ENCODE results near the gene DCTN3.
A peak's percentile ranks its signal among the peaks of the same experiment; 100 is the strongest.

Gene DCTN3

DNA sequence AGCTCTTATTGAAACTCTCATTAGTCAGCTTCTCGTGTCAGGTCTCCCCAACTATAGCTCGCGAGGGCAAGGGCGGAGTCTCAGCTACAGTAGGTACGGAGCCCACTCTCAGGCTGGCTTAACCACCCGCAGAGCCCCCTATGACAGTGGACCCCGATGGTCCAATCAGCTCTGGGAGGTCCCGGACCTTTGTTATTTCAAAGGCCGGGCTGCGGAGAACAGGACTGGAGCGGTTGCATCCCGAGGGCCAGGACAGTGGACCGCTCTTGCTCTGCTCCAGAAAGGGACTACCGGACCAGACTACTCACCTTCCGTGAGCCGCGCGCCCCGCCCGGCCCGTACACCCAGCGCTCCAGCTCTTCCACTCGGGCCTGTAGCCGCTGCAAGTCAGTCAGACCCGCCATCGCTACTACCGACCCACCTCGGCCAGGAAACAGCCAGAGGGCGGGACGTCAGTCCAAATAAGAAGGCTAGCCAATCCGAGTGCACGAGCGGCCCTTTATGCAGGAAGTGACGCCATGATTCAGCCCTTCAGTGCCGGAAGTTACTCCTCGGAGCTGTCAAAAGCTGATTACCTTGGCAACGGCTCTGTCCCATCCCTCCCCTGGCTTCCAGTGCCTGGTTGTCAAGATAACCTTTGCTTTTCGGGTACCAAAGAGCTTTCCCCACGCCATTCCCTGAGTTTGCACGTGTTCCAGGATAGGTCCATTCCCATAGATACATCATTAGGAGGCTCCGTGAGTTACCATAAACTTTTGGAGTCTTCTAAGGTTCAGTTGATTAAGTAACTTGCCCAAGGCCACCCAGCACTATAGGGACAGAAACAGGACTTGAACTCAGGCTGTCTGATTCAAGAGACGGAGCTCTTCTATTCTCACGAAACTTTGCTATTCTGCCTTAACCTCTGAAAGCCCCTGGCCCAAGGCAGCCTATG is at the start of gene DCTN3:
Gene DCTN3 (minus strand): TSS at position 435 of the 934 bp plus-strand sequence. CDS start 31 bp downstream, at position 404.
- peak; percentile 62 to 92 for DNase-seq (ENCODE audit: extremely low read depth in 1 of 2, low read depth in 1 of 2)

GRCh38 chr9:34665381-34666250 is 45.3 kb upstream of the DCTN3 start:
- DNase-seq (ENCODE audit: extremely low read depth in 1 of 2, low read depth in 1 of 2) = peak; percentile 57 to 84

- no peak for DNase-seq (ENCODE audit: extremely low read depth in 1 of 2, low read depth in 1 of 2)
These were observed 44.7 kb upstream of the DCTN3 start for GRCh38 chr9:34665067-34665380.

- DNase-seq (ENCODE audit: extremely low read depth in 1 of 2, low read depth in 1 of 2) = peak in 1 of 2 donors; percentile 63
These were observed 44.2 kb upstream of the DCTN3 start for GRCh38 chr9:34664281-34665066.

DNA sequence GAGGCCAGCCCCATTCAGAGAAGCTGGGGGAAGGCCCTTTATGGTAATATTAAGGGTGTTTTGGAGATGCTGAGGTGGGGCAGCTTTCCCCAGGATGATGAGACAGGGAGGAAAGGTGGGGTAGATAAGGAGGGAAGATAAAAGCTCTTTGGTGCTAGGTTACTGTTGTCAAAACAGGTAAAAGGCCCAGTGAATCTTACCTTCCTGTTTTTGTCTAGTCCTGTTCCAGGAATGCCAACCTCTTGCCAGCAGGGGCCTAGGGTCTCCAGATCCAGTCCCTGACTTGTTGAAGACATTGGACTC is 43.0 kb upstream of the DCTN3 start:
- DNase-seq (ENCODE audit: extremely low read depth in 1 of 2, low read depth in 1 of 2) = no peak

GRCh38 chr9:34662526-34663302 is 42.4 kb upstream of the DCTN3 start, which contains the start of gene CCL27:
CCL27 (minus strand) TSS chr9:34662657; CDS start chr9:34662633, 24 bp downstream.
- no peak for DNase-seq (ENCODE audit: extremely low read depth in 1 of 2, low read depth in 1 of 2)

DNA sequence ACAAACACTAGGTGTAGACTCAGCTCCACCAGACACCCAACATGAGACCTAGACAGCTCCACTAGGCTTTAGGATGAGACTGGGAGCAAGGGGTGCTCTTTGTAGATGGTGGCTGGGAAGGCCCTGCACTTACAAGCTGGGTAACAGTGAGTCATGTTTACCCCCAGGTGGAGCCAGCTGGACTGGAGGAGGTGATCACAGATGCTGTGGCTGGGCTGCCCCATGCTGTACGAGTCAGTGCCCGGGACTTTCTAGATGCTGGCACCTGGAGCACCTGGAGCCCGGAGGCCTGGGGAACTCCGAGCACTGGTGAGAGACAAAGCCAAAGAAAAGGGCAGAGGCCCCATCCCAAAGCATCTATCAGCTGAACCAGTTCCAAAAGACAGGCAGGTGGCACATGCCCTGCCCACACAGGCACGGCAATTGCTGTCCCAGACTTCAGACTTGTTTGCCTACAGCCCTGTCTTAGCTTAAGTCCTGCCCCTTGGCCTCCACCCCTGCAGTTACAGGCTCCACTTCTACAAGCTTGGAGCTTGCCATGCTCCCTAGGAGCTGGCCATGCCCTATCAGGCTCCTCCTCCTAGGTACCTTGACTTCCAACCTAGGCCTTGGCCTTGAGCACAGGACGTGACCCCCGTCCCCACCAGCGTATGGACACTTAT is 39.4 kb upstream of the DCTN3 start:
- no peak for DNase-seq (ENCODE audit: extremely low read depth in 1 of 2, low read depth in 1 of 2)

DNA sequence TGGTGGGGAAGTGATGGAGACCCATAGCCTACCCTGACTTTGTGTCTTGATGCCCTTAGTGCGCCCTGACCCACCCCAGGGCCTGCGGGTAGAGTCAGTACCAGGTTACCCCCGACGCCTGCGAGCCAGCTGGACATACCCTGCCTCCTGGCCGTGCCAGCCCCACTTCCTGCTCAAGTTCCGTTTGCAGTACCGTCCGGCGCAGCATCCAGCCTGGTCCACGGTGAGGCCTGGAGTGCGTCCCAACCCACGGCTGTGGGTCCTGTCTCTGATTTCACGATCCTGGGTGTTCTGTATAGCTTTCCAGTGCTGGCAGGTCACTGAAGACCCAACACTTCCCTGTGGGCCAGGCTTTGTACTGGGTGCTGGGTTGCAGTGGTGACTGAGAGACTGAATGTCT is 38.2 kb upstream of the DCTN3 start:
- DNase-seq (ENCODE audit: extremely low read depth in 1 of 2, low read depth in 1 of 2) = no peak

- no peak for DNase-seq (ENCODE audit: extremely low read depth in 1 of 2, low read depth in 1 of 2)
These were observed 36.7 kb upstream of the DCTN3 start for GRCh38 chr9:34656992-34657391.

DNA sequence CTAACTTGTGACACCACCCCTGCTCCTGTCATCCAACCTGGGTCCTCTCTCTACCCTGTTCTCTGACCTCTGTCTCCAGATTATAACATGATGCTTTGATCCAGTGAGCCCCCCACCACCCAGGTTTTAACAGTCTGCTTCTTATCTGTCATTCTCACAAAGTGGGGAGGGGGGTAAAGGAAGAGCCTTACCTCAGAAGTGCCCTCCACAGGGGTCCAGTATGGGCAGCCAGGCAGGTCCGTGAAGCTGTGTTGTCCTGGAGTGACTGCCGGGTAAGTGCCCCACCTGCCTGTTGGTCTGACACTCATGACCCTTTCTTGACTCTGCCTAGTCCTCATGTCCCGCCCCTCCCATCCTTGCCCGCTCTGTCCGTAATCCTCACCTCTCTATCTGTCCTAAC is 35.1 kb upstream of the DCTN3 start:
- no peak for DNase-seq (ENCODE audit: extremely low read depth in 1 of 2, low read depth in 1 of 2)

GRCh38 chr9:34654323-34655051 is 34.2 kb upstream of the DCTN3 start:
- DNase-seq (ENCODE audit: extremely low read depth in 1 of 2, low read depth in 1 of 2) = no peak

- DNase-seq (ENCODE audit: extremely low read depth in 1 of 2, low read depth in 1 of 2) = no peak
These were observed 33.1 kb upstream of the DCTN3 start for GRCh38 chr9:34653151-34654072.

GRCh38 chr9:34652602-34653000 is 32.3 kb upstream of the DCTN3 start:
- DNase-seq (ENCODE audit: extremely low read depth in 1 of 2, low read depth in 1 of 2) = no peak

GRCh38 chr9:34651876-34652601 is 31.7 kb upstream of the DCTN3 start, which contains the start of gene IL11RA:
IL11RA (plus strand) TSS chr9:34652185; CDS start chr9:34655218, 3,033 bp downstream.
- DNase-seq (ENCODE audit: extremely low read depth in 1 of 2, low read depth in 1 of 2) = peak in 1 of 2 donors; percentile 63

DNA sequence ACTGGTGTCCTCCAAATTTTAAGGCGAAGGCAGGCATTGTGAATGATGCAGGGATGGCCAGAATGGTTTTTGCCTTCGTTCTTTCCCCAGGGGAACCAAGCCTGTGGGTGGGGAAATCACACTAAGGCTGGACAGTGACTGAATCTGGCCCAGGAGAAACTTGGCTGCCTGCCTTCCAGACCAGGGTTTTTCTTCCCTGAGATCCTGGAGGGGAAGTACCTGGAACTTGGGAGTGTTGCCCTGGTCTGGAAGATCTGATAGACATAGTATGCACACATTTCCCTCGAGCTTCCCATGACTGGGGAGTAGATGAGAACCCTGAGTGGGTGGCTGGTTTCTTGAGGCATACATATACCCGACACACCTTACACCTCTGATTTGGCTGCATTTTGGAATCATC is 31.0 kb upstream of the DCTN3 start:
- DNase-seq (ENCODE audit: extremely low read depth in 1 of 2, low read depth in 1 of 2) = no peak

DNA sequence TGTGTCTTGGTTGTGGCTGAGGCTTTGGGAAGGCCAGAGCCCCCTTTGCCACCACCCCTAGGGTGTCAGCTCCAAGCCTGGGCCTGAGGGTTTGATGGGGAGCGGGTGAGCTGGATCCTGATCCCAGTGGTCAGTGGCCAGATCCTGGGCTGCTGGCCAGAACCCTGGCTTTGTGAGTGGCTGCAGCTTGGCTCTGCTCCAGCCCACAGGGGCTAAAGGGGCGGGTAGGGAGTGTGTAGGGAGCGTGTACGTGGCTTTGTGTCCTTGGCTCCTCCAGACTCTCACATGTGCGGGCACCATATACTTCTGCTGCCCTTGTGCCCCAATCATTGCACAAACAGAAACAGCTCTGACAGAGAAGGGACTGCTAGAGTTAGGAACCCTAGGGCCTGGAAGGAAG is 30.5 kb upstream of the DCTN3 start:
- DNase-seq (ENCODE audit: extremely low read depth in 1 of 2, low read depth in 1 of 2) = no peak

DNA sequence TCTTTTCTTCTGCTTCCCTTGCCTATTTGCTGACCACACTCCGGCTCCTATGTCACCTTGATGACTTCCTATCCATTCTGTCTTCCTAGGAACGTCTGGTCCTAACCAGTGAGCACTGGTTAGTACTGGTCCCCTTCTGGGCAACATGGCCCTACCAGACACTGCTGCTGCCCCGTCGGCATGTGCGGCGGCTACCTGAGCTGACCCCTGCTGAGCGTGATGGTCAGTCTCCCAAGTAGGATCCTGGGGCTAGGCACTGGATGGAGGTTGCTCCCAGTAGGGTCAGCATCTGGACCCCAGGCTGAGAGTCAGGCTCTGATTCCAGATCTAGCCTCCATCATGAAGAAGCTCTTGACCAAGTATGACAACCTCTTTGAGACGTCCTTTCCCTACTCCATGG is 28.4 kb upstream of the DCTN3 start:
- no peak for DNase-seq (ENCODE audit: extremely low read depth in 1 of 2, low read depth in 1 of 2)
